GM12873 (cell line): ENCODE results near the gene IP6K3.

ENCODE experiments used
- CTCF ChIP-seq: IDR thresholded peaks from 2 replicates; pipeline ENCODE4 v1.5.1; 2012; ENCODE audit warnings: low read depth, mild to moderate bottlenecking, moderate library complexity, low read length, control low read depth; ENCODE audit not compliant: insufficient read depth; ENCODE audit errors: missing control alignments

Gene IP6K3

GRCh38 chr6:33746651-33747100 lies at the start of gene IP6K3:
TSS of gene IP6K3 (minus strand) at chr6:33746905. CDS start at chr6:33735476, 11,429 bp downstream.
- TF ChIP-seq CTCF = no peak

GRCh38 chr6:33794910-33795623 lies 48.4 kb upstream of the IP6K3 start:
- TF ChIP-seq CTCF = no peak

- no peak for TF ChIP-seq CTCF
These were observed 46.3 kb upstream of the IP6K3 start for GRCh38 chr6:33792981-33793380.

GRCh38 chr6:33791620-33792019 lies 44.9 kb upstream of the IP6K3 start:
- no peak for TF ChIP-seq CTCF

GRCh38 chr6:33790910-33791309 lies 44.2 kb upstream of the IP6K3 start:
- TF ChIP-seq CTCF = no peak

GRCh38 chr6:33790379-33790778 lies 43.7 kb upstream of the IP6K3 start:
- TF ChIP-seq CTCF = no peak

- no peak for TF ChIP-seq CTCF
These were observed 42.8 kb upstream of the IP6K3 start for GRCh38 chr6:33789550-33789895.
